HepG2 (cell line): ENCODE data around the gene LPIN3. TPM values are rescaled to one million over a fixed set of nuclear protein-coding genes. Genes with fewer than 3 reads are reported as not detected.
A peak's percentile ranks its signal among the peaks of the same experiment; 100 is the strongest.

ENCODE experiments used
- BRD4 ChIP-seq: sonication (generic); formaldehyde crosslinking; IDR thresholded peaks from 2 replicates; pipeline ENCODE4 v1.4.0; 2020; ENCODE audit warnings: missing genetic modification reagents
- CENPT ChIP-seq: sonication (generic); formaldehyde crosslinking; IDR thresholded peaks from 2 replicates; pipeline ENCODE4 v1.8.0; 2022; ENCODE audit warnings: low read depth, mild to moderate bottlenecking, moderate library complexity, missing genetic modification reagents
- CREB1 ChIP-seq, 2 experiments: fragments of 450-650 bp in 1 of 2; IDR thresholded peaks; 2 replicates each; pipeline ENCODE4 v1.6.1; 2016 to 2017; ENCODE audit warnings: control low read depth in 1 of 2, mild to moderate bottlenecking in 1 of 2, missing compliant biosample characterization in 1 of 2, missing genetic modification characterization in 1 of 2
- MIER2 ChIP-seq: IDR thresholded peaks from 2 replicates; pipeline ENCODE4 v1.6.1; 2016; ENCODE audit warnings: missing biosample characterization, missing genetic modification reagents
- NFE2L1 ChIP-seq: sonication (generic); formaldehyde crosslinking; IDR thresholded peaks from 2 replicates; pipeline ENCODE4 v1.4.0; 2020; ENCODE audit warnings: missing genetic modification reagents, mild to moderate bottlenecking, borderline replicate concordance
- polyA plus RNA-seq, 8 experiments: library from polyadenylated mRNA; depleted of rRNA in 3 of 8; stranded (reverse) in 7 of 8; unstranded in 1 of 8; fragments of >200 nt; fragmentation: Illumina TruSeq in 4 of 8; extraction: Trizol in 4 of 8; gene quantifications; 2 replicates each; pipeline versions ENCODE4 v1.2.1 to v1.2.3, GENCODE V29; 2011 to 2016; ENCODE audit warnings: low read depth in 4 of 8, missing spikeins in 1 of 8, mixed read lengths in 1 of 8; ENCODE audit not compliant: insufficient read depth in 1 of 8
- total RNA-seq, 5 experiments: library from RNA; depleted of rRNA; stranded (reverse); fragments of >200 nt; fragmentation: Illumina TruSeq; extraction: Trizol; gene quantifications; 2 replicates each; pipeline ENCODE4 v1.2.3, GENCODE V29; 2016; ENCODE audit warnings: low read depth in 1 of 5
- TF ChIP-seq, protein P1 (sequence below): sonication (generic); formaldehyde crosslinking; conservative IDR thresholded peaks from 2 replicates; pipeline ENCODE4 v1.8.1; 2023; ENCODE audit warnings: missing genetic modification reagents
- TF ChIP-seq, protein P2 (sequence below): sonication (generic); formaldehyde crosslinking; IDR thresholded peaks from 2 replicates; pipeline ENCODE4 v1.4.0; 2020; ENCODE audit warnings: missing genetic modification reagents
- TF ChIP-seq, protein P3 (sequence below): sonication (generic); formaldehyde crosslinking; IDR thresholded peaks from one replicate; pipeline ENCODE4 v1.5.1; 2020; ENCODE audit warnings: mild to moderate bottlenecking, missing genetic modification reagents; ENCODE audit errors: not compliant biosample characterization
- TF ChIP-seq, protein P4 (sequence below): sonication (generic); formaldehyde crosslinking; IDR thresholded peaks from 2 replicates; pipeline ENCODE4 v1.4.0; 2020; ENCODE audit warnings: missing genetic modification reagents

The LPIN3 gene
- total and polyA plus RNA-seq, 2 of the 13 experiments (the other 11 are each of a cell fraction or from before 2014, with no cell fraction given): 14.2 to 28.6 TPM

DNA sequence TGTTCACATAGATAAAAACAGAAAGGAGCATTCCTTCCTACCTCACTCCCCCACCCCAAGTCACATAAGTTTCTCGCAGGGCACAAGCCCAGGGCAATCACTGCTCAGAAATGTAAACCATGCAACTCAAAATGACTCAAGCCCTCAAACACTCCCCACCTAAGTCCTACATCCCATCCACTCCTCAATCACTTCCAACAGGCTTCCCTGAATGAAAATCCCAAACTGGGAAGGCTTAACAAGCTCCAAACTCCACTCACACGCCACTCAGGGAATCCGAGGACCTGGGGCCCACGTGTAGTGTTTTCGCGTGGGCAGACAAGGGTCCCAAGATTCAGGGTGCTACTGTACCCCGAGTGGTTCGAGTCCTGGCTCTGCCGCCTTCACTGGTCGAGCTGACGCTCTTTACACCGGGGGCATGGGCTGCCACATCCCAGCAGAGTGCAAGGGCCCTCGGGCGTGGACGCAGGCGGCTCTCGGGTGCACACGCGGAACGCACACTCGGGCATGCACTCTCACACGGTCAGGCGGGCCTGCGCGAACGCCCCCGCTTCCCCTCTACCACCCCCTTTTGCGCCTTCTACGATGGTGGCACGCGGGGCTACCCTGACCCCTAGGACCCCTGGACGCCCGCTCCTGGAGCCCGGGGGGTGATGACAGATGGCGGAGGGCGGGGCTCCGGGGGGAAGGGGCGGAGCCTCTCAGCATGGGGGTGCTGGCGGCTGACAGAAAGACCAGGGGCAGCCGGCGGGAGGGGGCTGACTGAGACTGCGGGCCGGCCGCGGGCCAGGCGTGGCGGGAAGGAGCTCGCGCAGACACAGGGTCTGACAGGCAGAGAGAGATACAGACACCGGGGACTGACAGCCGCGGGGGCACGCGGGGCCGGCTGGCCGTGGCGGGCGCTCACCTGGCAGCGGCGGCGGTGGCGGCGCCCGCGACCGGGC lies 23.7 kb upstream of the LPIN3 start (continued):
- TF ChIP-seq, protein P1, sequence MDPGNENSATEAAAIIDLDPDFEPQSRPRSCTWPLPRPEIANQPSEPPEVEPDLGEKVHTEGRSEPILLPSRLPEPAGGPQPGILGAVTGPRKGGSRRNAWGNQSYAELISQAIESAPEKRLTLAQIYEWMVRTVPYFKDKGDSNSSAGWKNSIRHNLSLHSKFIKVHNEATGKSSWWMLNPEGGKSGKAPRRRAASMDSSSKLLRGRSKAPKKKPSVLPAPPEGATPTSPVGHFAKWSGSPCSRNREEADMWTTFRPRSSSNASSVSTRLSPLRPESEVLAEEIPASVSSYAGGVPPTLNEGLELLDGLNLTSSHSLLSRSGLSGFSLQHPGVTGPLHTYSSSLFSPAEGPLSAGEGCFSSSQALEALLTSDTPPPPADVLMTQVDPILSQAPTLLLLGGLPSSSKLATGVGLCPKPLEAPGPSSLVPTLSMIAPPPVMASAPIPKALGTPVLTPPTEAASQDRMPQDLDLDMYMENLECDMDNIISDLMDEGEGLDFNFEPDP (CRISPR knock-in tag): no peak
- TF ChIP-seq BRD4 (no peak), NFE2L1 (CRISPR knock-in tag) (peak; percentile 85; the same call in 1 of the 2 replicates), CENPT (CRISPR knock-in tag) (0 out of 2 replicates have a peak, but pooled peaks have one; percentile 69), CREB1 (IDR thresholded peaks at IDR 0.05) (no peak), CREB1 (CRISPR knock-in tag; IDR thresholded peaks at IDR 0.05) (no peak), MIER2 (CRISPR knock-in tag) (no peak)
- TF ChIP-seq, protein P2, sequence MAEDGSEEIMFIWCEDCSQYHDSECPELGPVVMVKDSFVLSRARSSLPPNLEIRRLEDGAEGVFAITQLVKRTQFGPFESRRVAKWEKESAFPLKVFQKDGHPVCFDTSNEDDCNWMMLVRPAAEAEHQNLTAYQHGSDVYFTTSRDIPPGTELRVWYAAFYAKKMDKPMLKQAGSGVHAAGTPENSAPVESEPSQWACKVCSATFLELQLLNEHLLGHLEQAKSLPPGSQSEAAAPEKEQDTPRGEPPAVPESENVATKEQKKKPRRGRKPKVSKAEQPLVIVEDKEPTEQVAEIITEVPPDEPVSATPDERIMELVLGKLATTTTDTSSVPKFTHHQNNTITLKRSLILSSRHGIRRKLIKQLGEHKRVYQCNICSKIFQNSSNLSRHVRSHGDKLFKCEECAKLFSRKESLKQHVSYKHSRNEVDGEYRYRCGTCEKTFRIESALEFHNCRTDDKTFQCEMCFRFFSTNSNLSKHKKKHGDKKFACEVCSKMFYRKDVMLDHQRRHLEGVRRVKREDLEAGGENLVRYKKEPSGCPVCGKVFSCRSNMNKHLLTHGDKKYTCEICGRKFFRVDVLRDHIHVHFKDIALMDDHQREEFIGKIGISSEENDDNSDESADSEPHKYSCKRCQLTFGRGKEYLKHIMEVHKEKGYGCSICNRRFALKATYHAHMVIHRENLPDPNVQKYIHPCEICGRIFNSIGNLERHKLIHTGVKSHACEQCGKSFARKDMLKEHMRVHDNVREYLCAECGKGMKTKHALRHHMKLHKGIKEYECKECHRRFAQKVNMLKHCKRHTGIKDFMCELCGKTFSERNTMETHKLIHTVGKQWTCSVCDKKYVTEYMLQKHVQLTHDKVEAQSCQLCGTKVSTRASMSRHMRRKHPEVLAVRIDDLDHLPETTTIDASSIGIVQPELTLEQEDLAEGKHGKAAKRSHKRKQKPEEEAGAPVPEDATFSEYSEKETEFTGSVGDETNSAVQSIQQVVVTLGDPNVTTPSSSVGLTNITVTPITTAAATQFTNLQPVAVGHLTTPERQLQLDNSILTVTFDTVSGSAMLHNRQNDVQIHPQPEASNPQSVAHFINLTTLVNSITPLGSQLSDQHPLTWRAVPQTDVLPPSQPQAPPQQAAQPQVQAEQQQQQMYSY: 0 out of 2 replicates have a peak, but pooled peaks have one; percentile 55
- TF ChIP-seq, protein P3, sequence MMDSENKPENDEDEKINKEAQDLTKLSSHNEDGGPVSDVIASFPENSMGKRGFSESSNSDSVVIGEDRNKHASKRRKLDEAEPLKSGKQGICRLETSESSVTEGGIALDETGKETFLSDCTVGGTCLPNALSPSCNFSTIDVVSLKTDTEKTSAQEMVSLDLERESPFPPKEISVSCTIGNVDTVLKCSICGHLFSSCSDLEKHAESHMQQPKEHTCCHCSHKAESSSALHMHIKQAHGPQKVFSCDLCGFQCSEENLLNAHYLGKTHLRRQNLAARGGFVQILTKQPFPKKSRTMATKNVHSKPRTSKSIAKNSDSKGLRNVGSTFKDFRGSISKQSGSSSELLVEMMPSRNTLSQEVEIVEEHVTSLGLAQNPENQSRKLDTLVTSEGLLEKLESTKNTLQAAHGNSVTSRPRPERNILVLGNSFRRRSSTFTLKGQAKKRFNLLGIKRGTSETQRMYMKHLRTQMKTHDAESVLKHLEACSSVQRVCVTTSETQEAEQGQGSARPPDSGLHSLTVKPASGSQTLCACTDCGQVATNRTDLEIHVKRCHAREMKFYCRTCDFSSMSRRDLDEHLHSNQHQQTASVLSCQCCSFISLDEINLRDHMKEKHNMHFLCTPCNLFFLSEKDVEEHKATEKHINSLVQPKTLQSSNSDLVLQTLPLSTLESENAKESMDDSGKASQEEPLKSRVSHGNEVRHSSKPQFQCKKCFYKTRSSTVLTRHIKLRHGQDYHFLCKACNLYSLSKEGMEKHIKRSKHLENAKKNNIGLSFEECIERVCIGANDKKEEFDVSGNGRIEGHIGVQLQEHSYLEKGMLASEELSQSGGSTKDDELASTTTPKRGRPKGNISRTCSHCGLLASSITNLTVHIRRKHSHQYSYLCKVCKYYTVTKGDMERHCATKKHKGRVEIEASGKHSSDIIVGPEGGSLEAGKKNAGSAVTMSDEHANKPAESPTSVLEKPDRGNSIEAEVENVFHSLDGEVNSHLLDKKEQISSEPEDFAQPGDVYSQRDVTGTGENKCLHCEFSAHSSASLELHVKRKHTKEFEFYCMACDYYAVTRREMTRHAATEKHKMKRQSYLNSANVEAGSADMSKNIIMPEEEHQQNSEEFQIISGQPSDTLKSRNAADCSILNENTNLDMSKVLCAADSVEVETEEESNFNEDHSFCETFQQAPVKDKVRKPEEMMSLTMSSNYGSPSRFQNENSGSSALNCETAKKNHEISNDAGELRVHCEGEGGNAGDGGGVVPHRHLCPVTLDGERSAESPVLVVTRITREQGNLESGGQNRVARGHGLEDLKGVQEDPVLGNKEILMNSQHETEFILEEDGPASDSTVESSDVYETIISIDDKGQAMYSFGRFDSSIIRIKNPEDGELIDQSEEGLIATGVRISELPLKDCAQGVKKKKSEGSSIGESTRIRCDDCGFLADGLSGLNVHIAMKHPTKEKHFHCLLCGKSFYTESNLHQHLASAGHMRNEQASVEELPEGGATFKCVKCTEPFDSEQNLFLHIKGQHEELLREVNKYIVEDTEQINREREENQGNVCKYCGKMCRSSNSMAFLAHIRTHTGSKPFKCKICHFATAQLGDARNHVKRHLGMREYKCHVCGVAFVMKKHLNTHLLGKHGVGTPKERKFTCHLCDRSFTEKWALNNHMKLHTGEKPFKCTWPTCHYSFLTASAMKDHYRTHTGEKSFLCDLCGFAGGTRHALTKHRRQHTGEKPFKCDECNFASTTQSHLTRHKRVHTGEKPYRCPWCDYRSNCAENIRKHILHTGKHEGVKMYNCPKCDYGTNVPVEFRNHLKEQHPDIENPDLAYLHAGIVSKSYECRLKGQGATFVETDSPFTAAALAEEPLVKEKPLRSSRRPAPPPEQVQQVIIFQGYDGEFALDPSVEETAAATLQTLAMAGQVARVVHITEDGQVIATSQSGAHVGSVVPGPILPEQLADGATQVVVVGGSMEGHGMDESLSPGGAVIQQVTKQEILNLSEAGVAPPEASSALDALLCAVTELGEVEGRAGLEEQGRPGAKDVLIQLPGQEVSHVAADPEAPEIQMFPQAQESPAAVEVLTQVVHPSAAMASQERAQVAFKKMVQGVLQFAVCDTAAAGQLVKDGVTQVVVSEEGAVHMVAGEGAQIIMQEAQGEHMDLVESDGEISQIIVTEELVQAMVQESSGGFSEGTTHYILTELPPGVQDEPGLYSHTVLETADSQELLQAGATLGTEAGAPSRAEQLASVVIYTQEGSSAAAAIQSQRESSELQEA (CRISPR knock-in tag): peak; percentile 82
- TF ChIP-seq, protein P4, sequence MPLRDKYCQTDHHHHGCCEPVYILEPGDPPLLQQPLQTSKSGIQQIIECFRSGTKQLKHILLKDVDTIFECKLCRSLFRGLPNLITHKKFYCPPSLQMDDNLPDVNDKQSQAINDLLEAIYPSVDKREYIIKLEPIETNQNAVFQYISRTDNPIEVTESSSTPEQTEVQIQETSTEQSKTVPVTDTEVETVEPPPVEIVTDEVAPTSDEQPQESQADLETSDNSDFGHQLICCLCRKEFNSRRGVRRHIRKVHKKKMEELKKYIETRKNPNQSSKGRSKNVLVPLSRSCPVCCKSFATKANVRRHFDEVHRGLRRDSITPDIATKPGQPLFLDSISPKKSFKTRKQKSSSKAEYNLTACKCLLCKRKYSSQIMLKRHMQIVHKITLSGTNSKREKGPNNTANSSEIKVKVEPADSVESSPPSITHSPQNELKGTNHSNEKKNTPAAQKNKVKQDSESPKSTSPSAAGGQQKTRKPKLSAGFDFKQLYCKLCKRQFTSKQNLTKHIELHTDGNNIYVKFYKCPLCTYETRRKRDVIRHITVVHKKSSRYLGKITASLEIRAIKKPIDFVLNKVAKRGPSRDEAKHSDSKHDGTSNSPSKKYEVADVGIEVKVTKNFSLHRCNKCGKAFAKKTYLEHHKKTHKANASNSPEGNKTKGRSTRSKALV (CRISPR knock-in tag): no peak
